K562 (cell line): Measurements from ENCODE around the gene PRSS12. TPM values are rescaled to one million over a fixed set of nuclear protein-coding genes. Genes with fewer than 3 reads are reported as not detected.

Experiments used
- ATAC-seq: fragments of 200-7000 bp; cut with Tn5 transposase; 3 replicates; pipeline ENCODE4 v1.9.1; 2020; ENCODE audit warnings: moderate library complexity
- BruUV-seq: library from RNA; stranded (reverse); fragments of 400-500 nt; replicated peaks from 2 replicates; lab custom pipeline; 2021; lab: Mats Ljungman, UMichigan
- CTCF ChIA-PET: fragments of 300-600 bp; formaldehyde crosslinking; extraction: SDS; loops from one replicate; lab custom pipeline; 2021; ENCODE audit warnings: low intra/inter-chr PET ratio; lab: Yijun Ruan, JAX
- POLR2A ChIA-PET: fragments of 300-600, 350-650 bp; sonication (Branson Sonifier 250); formaldehyde crosslinking; extraction: SDS; loops from one replicate; lab custom pipeline; 2021; ENCODE audit warnings: antibody characterized with exemption, inconsistent platforms; lab: Yijun Ruan, JAX
- DNase-seq, 4 experiments: peaks; one replicate each; pipeline versions ENCODE4 v3.0.0 to v3.0.0-alpha.2; 2011 to 2018; ENCODE audit warnings: low spot score in 3 of 4, mixed read lengths in 3 of 4; ENCODE audit errors: extremely low read depth in 1 of 4
- FAIRE-seq: peaks from 2 replicates; lab custom pipeline; 2011; peaks lifted over from hg19 to GRCh38; lab: Jason Lieb, UNC
- H2AFZ ChIP-seq: 2 replicates; pipeline ENCODE4 v1.6.0; 2011; ENCODE audit warnings: low read depth, low read length, control low read depth, inconsistent platforms
- H3K27ac ChIP-seq: fragments of 200-600 bp; 3 replicates; pipeline ENCODE4 v1.8.0; 2011; ENCODE audit warnings: low read depth, mild to moderate bottlenecking, control low read depth, inconsistent platforms, low read length, moderate library complexity, mixed read lengths; ENCODE audit errors: extremely low read depth
- H3K27me3 ChIP-seq, 2 experiments: fragments of 300-600 bp in 1 of 2; 2 replicates in 1 of 2; 3 replicates in 1 of 2; pipeline versions ENCODE4 v1.6.0 to v1.8.0; 2011; ENCODE audit warnings: inconsistent platforms in 2 of 2, low read length in 2 of 2, mild to moderate bottlenecking in 1 of 2, mixed read lengths in 1 of 2, moderate library complexity in 1 of 2; ENCODE audit not compliant: control insufficient read depth in 2 of 2, insufficient read depth in 2 of 2
- H3K36me3 ChIP-seq: fragments of 300-600 bp; 3 replicates; pipeline ENCODE4 v1.8.0; 2011; ENCODE audit warnings: mild to moderate bottlenecking, low read length, inconsistent platforms; ENCODE audit not compliant: control insufficient read depth, insufficient read depth
- H3K4me1 ChIP-seq, 2 experiments: fragments of 200-600 bp in 1 of 2; replicated peaks in 1 of 2; 2 replicates in 1 of 2; 3 replicates in 1 of 2; pipeline versions ENCODE4 v1.5.1 to v1.8.0; 2011; ENCODE audit warnings: inconsistent platforms in 2 of 2, low read length in 2 of 2, mild to moderate bottlenecking in 1 of 2, mixed read lengths in 1 of 2, moderate library complexity in 1 of 2; ENCODE audit not compliant: control insufficient read depth in 2 of 2, insufficient read depth in 2 of 2
- H3K4me2 ChIP-seq: 2 replicates; pipeline ENCODE4 v1.6.1; 2011; ENCODE audit warnings: low read length, control low read depth, inconsistent platforms, mixed read lengths; ENCODE audit not compliant: insufficient read depth
- H3K4me3 ChIP-seq: fragments of 200-600 bp; sonication (generic), shearing (Covaris generic); 2 replicates; pipeline ENCODE4 v1.5.1; 2016; ENCODE audit warnings: control low read depth, inconsistent platforms
- H3K79me2 ChIP-seq: fragments of 200-600 bp; 3 replicates; pipeline ENCODE4 v1.8.0; 2011; ENCODE audit warnings: low read length, inconsistent platforms; ENCODE audit not compliant: control insufficient read depth, insufficient read depth
- H3K9ac ChIP-seq, 2 experiments: 2 replicates each; pipeline versions ENCODE4 v1.6.0 to v1.6.1; 2011; ENCODE audit warnings: low read depth in 2 of 2, low read length in 2 of 2, control low read depth in 1 of 2, inconsistent platforms in 1 of 2, mild to moderate bottlenecking in 1 of 2, mixed read lengths in 1 of 2; ENCODE audit not compliant: insufficient read depth in 1 of 2
- H3K9me1 ChIP-seq: one replicate; pipeline ENCODE4 v1.6.0; 2011; ENCODE audit warnings: inconsistent platforms, mild to moderate bottlenecking, low read length, moderate library complexity; ENCODE audit not compliant: control insufficient read depth, insufficient read depth
- H3K9me3 ChIP-seq: replicated peaks from 2 replicates; pipeline ENCODE4 v1.5.1; 2011; ENCODE audit warnings: low read depth, low read length, inconsistent platforms; ENCODE audit not compliant: control insufficient read depth, insufficient read depth
- H4K20me1 ChIP-seq: replicated peaks from 2 replicates; pipeline ENCODE4 v1.6.1; 2011; ENCODE audit warnings: low read length, inconsistent platforms, mixed read lengths; ENCODE audit not compliant: control insufficient read depth, insufficient read depth
- KAT2B ChIP-seq: IDR thresholded peaks from one replicate; pipeline ENCODE4 v1.6.1; 2012; ENCODE audit warnings: low read depth, mild to moderate bottlenecking, control low read depth, inconsistent platforms, low read length, moderate library complexity
- SMARCA4 ChIP-seq: fragments of 450-650 bp; IDR thresholded peaks from 2 replicates; pipeline ENCODE4 v1.6.1; 2016
- TCF7L2 ChIP-seq: fragments of 150-350 bp; IDR thresholded peaks from 2 replicates; pipeline ENCODE4 v1.6.1; 2016; ENCODE audit warnings: low read depth, mild to moderate bottlenecking, low read length, moderate library complexity
- TEAD2 ChIP-seq: fragments of 450-650 bp; IDR thresholded peaks from 2 replicates; pipeline ENCODE4 v1.6.1; 2016; ENCODE audit warnings: missing genetic modification characterization, control low read depth, missing compliant biosample characterization
- WGBS: fragments of 100-300 bp; shearing (Covaris generic); methylation state at CpG from one replicate; pipeline ENCODE4 v1.1.6; 2016; ENCODE audit warnings: low coverage, mixed read lengths; ENCODE audit not compliant: insufficient coverage; ENCODE audit errors: missing lambda C conversion rate; 5-methylcytosine and 5-hydroxymethylcytosine counted together
- in situ Hi-C: fragments of 300-500 bp; cut with MboI; formaldehyde crosslinking; loops from 4 replicates; pipeline ENCODE4 v1.15.0; 2018; ENCODE audit warnings: inconsistent platforms, mixed read lengths
- intact Hi-C: fragments of 100-400 bp; cut with micrococcal nuclease; formaldehyde crosslinking; loops from 2 replicates; pipeline ENCODE4 v1.14.2; 2022
- polyA plus RNA-seq, 8 experiments: library from polyadenylated mRNA; depleted of rRNA in 4 of 8; stranded (reverse) in 5 of 8; unstranded in 3 of 8; fragments of >200 nt; fragmentation: Nextera tagmentation in 2 of 8; fragmentation: Illumina TruSeq in 1 of 8; extraction: Ambion mirVana in 2 of 8; extraction: Trizol in 1 of 8; gene quantifications; 2 replicates each; pipeline versions ENCODE4 v1.2.1 to v1.2.3, GENCODE V29; 2011 to 2014; ENCODE audit warnings: inconsistent platforms in 1 of 8, missing spikeins in 1 of 8
- total RNA-seq, 7 experiments: library from RNA; depleted of rRNA in 6 of 7; stranded (reverse); fragments of >200 nt in 6 of 7; fragmentation: Illumina TruSeq in 2 of 7; extraction: Trizol in 2 of 7; gene quantifications; 2 replicates each; pipeline versions ENCODE4 v1.2.1 to v1.2.3, GENCODE V29; 2011 to 2021; ENCODE audit warnings: low replicate concordance in 1 of 7
- TF ChIP-seq, protein P1 (sequence below): fragments of 450-650 bp; IDR thresholded peaks from 2 replicates; pipeline ENCODE4 v1.7.1; 2018; ENCODE audit warnings: mild to moderate bottlenecking, low read depth; ENCODE audit not compliant: partially characterized antibody
- TF ChIP-seq, protein P2 (sequence below): fragments of 450-650 bp; formaldehyde crosslinking; IDR thresholded peaks from 2 replicates; pipeline ENCODE4 v1.4.0; 2020; ENCODE audit warnings: mild to moderate bottlenecking, moderate library complexity
- TF ChIP-seq, protein P3 (sequence below): IDR thresholded peaks from 3 replicates; pipeline ENCODE4 v1.6.1; 2011; ENCODE audit warnings: borderline replicate concordance, mild to moderate bottlenecking, moderate library complexity; ENCODE audit not compliant: insufficient read length; ENCODE audit errors: extremely low read depth
- TF ChIP-seq, protein P4 (sequence below): fragments of 450-650 bp; IDR thresholded peaks from one replicate; pipeline ENCODE4 v1.6.1; 2018; ENCODE audit warnings: mild to moderate bottlenecking, moderate library complexity; ENCODE audit not compliant: partially characterized antibody

Gene PRSS12
- total and polyA plus RNA-seq, 9 of the 15 experiments (the other 6 are each of a cell fraction or from before 2014, with no cell fraction given): 0.06 to 0.11 (median 0.09) TPM; not detected in 6

DNA sequence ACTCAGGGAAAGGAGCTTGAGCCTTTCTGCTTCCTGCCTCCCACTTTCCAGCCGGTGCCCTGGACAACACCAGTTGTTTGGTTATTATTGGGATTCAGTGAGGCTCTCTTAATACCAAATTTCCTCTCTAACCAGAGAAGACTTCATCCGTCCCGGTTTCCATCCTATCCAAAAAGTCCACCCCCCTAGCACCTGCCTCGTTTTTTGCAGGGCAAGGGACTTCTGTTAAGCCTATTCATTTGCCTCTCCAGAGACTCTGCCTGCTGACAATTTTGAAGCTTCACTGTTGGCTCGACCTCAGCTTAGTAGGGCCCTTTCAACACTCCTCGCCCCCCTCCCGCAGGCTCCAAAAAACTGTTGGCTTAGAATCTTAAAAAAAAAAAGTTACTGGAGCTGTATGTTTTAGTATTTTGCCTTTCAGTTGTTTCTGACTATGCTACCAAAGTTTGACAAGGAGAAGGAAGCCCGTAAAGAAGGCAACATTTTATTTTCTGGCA lies 779 bp upstream of the PRSS12 start (continued):
- TF ChIP-seq, protein P1, sequence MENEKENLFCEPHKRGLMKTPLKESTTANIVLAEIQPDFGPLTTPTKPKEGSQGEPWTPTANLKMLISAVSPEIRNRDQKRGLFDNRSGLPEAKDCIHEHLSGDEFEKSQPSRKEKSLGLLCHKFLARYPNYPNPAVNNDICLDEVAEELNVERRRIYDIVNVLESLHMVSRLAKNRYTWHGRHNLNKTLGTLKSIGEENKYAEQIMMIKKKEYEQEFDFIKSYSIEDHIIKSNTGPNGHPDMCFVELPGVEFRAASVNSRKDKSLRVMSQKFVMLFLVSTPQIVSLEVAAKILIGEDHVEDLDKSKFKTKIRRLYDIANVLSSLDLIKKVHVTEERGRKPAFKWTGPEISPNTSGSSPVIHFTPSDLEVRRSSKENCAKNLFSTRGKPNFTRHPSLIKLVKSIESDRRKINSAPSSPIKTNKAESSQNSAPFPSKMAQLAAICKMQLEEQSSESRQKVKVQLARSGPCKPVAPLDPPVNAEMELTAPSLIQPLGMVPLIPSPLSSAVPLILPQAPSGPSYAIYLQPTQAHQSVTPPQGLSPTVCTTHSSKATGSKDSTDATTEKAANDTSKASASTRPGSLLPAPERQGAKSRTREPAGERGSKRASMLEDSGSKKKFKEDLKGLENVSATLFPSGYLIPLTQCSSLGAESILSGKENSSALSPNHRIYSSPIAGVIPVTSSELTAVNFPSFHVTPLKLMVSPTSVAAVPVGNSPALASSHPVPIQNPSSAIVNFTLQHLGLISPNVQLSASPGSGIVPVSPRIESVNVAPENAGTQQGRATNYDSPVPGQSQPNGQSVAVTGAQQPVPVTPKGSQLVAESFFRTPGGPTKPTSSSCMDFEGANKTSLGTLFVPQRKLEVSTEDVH: no peak

DNA sequence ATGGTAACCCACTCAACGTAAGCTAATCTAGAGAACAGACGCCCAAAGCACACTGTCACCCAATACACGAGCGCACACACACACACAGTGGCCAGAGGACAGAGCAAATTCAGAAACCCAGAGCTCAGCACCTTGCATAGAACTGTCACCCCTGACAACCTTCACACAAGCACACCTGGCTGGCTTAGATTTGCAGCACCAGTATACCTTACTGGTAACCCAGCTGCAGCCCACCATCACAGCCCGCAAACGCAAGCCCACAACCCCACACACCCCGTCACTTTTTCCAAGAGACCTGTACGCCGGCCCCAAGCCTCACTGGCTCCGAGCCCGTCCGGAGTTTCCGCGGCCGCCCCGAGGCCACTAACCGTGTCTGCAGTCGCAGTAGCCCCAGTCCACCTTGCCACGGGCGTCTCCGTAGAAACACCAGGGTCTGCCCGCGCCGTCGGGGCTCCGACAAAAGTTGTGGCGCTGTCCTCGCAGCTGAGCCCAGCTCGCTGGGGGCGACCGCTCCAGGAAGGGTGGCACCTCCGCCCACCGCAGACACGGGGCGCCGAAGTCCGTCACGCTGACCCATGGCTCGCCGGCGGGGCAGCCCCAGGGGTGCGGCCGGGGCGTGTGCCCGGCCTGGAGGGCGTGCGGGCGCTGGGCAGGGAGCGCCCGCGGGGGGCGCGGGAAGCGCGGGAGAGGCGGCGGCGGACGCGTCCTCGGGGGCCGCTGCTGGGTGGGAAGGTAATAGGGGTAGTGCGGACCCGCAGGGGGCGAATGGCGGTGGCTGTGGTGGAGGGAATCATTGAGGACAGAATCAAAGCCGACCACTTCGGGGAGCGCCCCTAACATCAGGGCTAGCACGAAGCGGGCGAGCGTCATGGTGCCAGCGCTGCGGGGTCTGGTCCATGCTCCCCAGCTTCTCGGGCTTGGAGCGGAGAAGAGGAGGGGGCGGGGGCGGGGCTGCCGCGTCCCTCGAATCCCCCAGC lies 664 bp downstream of the PRSS12 start:
- no peak overlapping the region for H3K4me3 ChIP-seq
- H2AFZ ChIP-seq: no peak overlapping the region
- TF ChIP-seq TEAD2 (tag) (no peak), KAT2B (no peak), TCF7L2 (no peak), SMARCA4 (no peak)
- TF ChIP-seq, protein P2, sequence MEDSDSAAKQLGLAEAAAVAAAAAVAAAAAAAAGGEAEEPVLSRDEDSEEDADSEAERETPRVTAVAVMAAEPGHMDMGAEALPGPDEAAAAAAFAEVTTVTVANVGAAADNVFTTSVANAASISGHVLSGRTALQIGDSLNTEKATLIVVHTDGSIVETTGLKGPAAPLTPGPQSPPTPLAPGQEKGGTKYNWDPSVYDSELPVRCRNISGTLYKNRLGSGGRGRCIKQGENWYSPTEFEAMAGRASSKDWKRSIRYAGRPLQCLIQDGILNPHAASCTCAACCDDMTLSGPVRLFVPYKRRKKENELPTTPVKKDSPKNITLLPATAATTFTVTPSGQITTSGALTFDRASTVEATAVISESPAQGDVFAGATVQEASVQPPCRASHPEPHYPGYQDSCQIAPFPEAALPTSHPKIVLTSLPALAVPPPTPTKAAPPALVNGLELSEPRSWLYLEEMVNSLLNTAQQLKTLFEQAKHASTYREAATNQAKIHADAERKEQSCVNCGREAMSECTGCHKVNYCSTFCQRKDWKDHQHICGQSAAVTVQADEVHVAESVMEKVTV (CRISPR knock-in tag): no peak
- TF ChIP-seq, protein P3, sequence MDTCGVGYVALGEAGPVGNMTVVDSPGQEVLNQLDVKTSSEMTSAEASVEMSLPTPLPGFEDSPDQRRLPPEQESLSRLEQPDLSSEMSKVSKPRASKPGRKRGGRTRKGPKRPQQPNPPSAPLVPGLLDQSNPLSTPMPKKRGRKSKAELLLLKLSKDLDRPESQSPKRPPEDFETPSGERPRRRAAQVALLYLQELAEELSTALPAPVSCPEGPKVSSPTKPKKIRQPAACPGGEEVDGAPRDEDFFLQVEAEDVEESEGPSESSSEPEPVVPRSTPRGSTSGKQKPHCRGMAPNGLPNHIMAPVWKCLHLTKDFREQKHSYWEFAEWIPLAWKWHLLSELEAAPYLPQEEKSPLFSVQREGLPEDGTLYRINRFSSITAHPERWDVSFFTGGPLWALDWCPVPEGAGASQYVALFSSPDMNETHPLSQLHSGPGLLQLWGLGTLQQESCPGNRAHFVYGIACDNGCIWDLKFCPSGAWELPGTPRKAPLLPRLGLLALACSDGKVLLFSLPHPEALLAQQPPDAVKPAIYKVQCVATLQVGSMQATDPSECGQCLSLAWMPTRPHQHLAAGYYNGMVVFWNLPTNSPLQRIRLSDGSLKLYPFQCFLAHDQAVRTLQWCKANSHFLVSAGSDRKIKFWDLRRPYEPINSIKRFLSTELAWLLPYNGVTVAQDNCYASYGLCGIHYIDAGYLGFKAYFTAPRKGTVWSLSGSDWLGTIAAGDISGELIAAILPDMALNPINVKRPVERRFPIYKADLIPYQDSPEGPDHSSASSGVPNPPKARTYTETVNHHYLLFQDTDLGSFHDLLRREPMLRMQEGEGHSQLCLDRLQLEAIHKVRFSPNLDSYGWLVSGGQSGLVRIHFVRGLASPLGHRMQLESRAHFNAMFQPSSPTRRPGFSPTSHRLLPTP: no peak
- TF ChIP-seq, protein P4, sequence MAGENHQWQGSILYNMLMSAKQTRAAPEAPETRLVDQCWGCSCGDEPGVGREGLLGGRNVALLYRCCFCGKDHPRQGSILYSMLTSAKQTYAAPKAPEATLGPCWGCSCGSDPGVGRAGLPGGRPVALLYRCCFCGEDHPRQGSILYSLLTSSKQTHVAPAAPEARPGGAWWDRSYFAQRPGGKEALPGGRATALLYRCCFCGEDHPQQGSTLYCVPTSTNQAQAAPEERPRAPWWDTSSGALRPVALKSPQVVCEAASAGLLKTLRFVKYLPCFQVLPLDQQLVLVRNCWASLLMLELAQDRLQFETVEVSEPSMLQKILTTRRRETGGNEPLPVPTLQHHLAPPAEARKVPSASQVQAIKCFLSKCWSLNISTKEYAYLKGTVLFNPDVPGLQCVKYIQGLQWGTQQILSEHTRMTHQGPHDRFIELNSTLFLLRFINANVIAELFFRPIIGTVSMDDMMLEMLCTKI: no peak

More for the DNA sequence above, 664 bp downstream of the PRSS12 start:
- CTCF ChIA-PET: no interaction called here
- 45% methylated on average over 22 of the region's 82 CpGs for WGBS
- peaks cover 0 to 20% of the 10 kb centered on the region in 2 experiments; a peak in 2 of 5 replicates for H3K27me3 ChIP-seq
- no peaks in the 10 kb centered on the region for H3K79me2 ChIP-seq
- H3K9ac ChIP-seq: no peak overlapping the region
- BruUV-seq: no TSS peak
- no peak overlapping the region for H3K4me2 ChIP-seq
- H4K20me1 ChIP-seq: no peaks in the 10 kb centered on the region
- ATAC-seq: no peak
- in situ Hi-C loops (no loop called here), intact Hi-C loops (loop anchor here (5.0 kb wide), 1 partner anchor 70 kb away; no protein-coding TSS in a partner anchor)
- no peak overlapping the region for H3K27ac ChIP-seq
- no peak for DNase-seq
- FAIRE-seq: no peak
- H3K9me3 ChIP-seq: no peaks in the 10 kb centered on the region
- no peaks in the 10 kb centered on the region for H3K36me3 ChIP-seq
- peaks cover 0 to 5% of the 10 kb centered on the region in 2 experiments; a peak in 1 of 5 replicates for H3K4me1 ChIP-seq
- H3K9me1 ChIP-seq: no peaks in the 10 kb centered on the region
- POLR2A ChIA-PET: no interaction called here
